ENCODE measurements around the gene AP4B1.
"Not testable (repeated sequence)": the region's sequence is repeated elsewhere in the genome, so short reads cannot be mapped to it uniquely, and the experiment has no call there.

Gene AP4B1

DNA sequence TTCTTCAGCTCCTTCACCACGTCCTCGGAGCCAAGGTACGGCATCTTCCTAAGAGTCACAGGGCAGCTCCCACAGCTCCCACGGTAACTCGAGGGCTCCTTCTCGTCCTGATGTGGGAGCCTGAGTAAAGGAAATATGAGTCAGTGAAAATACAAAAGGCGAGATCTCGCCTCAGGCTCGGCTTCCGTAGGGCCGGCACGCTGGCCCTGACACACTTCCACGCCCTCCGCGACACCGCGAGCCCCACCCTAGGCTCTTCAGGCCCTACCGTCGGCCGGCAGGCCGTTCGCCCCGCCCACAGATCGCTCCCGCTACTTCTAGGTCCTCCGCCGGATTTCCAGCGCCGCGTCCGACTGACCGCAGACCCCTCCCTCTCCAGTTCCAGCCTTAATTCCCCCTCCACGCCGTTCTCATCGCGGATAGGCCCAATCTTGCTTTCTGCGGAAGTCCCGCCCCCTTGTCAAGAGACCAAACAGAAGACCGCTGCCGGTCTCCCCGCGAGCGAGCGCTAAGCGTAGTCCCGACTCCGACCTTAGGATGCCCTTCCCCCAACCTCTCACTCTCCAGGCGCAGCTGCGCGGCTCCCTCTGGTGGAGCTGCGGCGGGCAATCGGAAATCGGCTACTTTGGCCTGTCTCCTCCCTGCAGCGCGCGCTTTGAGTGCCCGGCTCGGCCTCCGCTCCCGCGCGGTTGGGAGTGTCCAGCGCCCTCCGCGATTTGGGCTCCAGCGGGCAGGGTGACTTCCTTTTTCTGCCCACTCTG lies at the start of gene AP4B1, which contains the start of gene DCLRE1B:
AP4B1 (minus strand) TSS at position 126 of the 761 bp plus-strand sequence; CDS start at position 44, 82 bp downstream.
DCLRE1B (plus strand) TSS at position 653 of the 761 bp plus-strand sequence. CDS start 261 bp downstream, outside the sequence.
- peak; percentile 100 for DNase-seq (ENCODE audit: low read depth)

DNA sequence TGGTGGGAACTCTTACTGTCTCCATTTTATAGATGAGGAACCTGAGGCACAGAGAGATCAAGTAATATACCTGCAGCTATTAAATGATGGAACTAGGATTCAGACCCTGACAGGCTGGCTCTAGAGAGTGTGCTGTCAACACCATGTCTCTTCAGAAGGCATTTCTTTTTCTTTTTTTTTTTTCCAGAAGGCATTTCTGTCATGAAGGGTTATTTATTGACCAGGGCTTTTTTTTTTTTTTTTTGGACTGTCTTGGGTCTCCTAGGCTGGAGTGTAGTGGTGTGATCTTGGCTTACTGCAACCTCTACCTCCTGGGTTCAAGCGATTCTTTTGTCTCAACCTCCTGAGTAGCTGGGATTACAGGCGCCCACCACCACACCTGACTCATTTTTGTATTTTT lies 47.1 kb upstream of the AP4B1 start:
- DNase-seq (ENCODE audit: low read depth) = no peak

DNA sequence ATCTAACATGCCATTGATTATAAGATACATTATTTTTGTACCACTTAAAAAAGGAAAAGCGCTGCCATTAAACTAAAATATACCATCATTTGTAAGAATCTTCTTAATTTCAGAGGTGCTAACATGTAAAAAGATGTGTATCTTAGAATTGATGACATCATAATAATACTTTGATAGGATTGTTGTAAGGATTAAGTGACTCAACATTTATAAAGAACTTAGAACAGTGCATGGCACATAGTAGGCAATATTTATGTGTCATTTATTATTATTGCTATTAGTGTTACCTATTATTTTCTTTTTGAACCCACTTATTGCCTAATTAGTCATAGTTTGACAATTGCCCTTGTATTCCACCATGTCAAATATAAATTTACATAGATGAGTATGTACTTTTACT lies 46.3 kb upstream of the AP4B1 start:
- no peak for DNase-seq (ENCODE audit: low read depth)

DNA sequence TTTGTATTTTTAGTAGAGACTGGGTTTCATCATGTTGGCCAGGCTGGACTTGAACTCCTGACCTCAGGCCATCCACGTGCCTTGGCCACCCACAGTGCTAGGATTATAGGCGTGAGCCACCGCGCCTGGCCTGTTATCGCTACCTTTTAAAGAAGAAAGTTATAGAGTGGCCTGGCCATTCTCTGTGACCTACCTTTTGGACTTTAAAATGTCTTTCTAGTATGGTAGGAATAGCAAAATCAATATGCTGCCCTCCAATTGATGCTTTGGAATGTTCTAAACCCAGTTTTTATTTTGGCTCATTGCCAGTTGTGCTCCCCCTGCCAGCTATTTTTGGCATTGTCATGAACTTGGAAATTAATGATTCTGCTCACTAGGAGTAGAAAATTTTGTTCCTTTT lies 44.4 kb upstream of the AP4B1 start:
- DNase-seq (ENCODE audit: low read depth) = no peak

DNA sequence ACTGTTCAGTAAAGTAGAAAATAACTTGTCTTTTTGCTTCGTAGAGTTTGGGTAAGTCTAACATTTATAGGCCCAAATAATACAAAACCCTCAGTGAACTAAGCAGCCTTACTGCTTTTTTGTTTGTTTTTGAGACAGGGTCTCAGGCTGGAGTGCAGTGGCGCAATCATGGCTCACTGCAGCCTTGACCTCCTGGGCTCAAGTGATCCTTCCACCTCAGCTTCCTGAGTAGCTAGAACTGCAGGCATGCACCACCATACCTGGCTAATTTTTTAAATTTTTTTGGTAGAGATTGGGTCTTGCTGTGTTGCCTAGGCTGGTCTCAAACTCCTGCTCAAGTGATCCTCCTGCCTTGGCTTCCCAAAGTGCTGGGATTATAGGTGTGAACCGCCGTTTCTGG lies 43.6 kb upstream of the AP4B1 start:
- DNase-seq (ENCODE audit: low read depth) = not testable (repeated sequence)

DNA sequence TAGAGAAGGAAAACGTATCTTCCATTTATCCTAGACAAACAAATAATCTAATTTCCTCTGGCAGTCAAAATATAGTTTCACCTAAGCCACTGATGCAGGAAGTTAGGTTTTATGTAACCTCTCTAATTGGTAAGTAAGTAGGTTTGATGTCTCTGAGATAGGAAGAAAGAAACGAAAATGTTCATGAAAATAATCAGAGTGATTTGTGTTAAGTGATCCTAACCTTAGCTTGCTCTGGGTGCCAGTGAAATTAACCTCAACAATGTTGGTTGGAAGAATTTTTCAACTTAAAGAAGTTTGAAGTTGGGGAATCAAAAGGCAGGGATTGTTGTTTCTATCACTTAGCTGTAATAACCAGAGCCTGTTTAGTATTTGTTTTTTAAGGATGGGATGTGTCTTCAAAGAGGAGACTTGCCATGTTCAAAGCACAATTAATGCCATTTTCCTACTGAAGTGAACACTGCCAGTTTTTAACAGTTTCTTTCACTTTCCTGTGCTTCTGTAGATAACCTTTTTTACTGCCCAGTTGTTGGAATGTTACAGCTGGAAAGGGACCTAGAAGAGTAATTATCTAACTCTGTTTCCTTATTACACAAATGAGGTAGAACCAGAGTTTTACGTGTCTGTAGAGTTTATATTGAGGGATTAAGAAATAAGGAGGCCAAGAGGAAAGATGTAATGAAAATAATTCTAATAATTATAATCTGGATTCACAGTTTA lies 42.9 kb upstream of the AP4B1 start:
- no peak for DNase-seq (ENCODE audit: low read depth)

DNA sequence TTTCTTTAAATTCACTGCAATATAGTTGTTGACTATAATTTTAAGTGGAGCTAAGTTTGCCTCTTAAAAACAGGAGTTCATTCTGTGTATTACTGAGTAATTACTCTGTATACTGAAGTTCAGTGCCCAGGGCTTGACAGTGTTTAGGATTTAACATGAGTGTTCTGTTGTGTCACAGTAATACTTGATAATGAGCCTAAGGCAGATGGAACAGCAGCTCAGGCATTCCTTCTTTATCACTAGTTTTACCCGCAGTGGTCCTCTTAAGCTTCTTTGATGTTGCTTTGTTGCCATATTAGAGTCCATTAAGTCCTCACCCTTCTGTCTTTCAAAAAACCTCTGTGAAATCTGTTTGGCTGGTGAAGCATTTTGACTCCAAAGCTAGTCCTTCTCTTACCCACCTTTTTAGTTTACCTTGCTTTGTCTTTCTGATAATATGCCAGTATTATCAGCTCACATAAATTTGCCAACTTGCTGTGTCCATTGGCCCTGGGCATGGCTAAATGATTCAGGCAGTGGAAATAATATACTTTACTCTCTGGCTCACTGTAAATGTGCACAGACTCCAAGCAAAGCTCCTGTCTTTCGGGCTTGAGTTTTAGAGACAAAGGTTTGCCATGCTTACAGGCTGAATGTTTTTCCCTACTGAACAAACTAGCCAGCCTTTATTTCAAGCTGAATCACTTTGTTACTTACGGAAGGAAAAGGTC lies 42.2 kb upstream of the AP4B1 start:
- no peak for DNase-seq (ENCODE audit: low read depth)

DNA sequence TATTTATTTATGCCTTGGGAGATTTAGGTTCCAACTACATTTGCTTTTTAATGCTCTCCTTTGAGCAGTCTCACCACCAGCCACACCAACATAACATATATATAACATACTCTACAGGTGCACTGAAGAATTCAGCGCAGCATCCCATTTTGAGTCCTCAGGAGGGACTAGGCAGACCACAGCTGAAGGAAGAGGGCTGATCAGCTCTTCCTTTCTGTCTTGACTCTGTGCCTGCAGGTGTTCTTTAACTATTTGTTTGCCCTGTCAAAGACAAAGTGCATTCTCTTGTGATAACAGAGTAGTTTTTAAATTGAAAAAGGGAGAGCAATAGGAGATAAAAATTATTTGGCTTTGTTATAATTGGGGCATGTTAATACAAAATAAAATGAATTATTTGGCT lies 41.5 kb upstream of the AP4B1 start:
- no peak for DNase-seq (ENCODE audit: low read depth)

DNA sequence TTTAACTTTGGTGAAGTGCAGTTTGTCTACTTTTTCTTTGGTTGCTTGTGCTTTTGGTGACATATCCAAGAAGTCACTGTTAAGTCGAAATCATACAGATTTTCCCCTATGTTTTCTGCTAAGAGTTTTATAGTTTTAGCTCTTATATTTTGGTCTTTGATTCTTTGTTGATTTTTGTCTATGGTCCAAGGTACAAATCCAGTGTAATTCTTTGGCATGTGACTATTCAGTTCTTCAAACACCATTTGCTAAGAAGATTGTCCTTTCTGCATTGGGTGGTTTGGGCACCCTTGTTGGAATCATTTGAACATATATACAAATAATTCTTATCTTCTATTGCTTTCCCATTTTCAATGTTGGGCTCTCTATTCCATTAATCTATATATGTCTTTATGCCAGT lies 40.7 kb upstream of the AP4B1 start:
- DNase-seq (ENCODE audit: low read depth) = no peak

DNA sequence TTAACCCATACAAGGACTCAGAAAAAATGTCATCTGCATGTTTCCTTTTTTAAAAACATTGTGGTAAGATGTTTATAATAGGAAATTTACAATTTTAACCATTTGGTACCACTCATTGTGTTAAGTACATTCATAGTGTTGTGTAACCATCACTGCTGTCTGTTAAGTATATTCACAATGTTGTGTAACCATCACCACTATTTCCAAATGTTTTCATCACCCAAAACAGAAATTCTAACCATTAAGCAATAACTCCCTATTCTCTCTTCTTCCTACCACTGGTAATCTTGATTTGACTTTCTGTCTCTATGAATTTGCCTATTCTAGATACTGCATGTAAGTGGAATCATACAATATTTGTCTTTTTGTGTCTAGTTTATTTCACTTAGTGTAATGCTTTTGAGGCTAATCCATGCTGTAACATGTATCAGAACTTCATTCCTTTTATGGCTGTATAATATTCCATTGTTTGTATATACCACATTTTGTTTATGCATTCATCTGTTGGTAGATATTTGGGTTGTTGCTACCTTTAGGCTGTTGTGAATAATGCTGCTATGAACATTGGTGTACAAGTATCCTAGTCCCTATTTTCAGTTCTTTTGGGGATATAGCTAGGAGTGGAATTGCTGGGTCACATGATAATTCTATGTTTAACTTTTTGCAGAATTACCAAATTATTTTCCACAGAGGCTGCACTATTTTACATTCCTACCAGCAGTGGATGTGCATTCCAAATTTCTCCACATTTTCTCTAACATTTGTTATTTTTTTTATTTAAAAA lies 38.6 kb upstream of the AP4B1 start:
- DNase-seq (ENCODE audit: low read depth) = no peak

DNA sequence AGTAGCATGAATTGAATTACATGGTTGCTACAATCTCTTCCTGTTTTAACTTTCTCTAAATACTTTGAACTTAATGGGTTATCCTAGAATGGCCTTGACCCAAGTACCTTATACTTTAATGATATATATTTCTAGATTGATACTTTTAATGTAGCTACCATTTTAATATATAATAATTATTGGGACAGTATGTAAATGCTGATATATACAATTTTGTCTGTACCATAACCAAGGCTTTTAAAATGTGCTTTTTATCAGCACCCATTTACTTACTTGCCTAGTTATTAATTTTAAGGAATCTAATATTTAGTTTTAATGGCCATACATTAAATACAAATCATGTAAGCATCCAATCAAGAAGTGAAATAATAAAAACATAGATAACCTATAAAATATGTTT lies 37.9 kb upstream of the AP4B1 start:
- no peak for DNase-seq (ENCODE audit: low read depth)

DNA sequence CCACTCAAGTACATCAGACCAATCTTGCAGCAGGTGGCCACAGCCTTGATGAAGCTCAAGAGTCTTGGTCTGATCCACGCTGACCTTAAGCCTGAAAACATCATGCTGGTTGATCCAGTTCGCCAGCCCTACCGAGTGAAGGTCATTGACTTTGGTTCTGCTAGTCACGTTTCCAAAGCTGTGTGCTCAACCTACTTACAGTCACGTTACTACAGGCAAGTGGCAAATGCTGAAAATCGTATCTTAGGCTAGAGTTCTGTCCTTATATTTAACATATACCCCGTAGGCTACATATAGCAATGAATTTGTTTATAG lies 36.6 kb upstream of the AP4B1 start:
- no peak for DNase-seq (ENCODE audit: low read depth)

DNA sequence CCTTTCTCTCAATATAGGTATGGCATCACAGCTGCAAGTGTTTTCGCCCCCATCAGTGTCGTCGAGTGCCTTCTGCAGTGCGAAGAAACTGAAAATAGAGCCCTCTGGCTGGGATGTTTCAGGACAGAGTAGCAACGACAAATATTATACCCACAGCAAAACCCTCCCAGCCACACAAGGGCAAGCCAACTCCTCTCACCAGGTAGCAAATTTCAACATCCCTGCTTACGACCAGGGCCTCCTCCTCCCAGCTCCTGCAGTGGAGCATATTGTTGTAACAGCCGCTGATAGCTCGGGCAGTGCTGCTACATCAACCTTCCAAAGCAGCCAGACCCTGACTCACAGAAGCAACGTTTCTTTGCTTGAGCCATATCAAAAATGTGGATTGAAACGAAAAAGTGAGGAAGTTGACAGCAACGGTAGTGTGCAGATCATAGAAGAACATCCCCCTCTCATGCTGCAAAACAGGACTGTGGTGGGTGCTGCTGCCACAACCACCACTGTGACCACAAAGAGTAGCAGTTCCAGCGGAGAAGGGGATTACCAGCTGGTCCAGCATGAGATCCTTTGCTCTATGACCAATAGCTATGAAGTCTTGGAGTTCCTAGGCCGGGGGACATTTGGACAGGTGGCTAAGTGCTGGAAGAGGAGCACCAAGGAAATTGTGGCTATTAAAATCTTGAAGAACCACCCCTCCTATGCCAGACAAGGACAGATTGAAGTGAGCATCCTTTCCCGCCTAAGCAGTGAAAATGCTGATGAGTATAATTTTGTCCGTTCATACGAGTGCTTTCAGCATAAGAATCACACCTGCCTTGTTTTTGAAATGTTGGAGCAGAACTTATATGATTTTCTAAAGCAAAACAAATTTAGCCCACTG lies 36.0 kb upstream of the AP4B1 start:
- DNase-seq (ENCODE audit: low read depth) = no peak

DNA sequence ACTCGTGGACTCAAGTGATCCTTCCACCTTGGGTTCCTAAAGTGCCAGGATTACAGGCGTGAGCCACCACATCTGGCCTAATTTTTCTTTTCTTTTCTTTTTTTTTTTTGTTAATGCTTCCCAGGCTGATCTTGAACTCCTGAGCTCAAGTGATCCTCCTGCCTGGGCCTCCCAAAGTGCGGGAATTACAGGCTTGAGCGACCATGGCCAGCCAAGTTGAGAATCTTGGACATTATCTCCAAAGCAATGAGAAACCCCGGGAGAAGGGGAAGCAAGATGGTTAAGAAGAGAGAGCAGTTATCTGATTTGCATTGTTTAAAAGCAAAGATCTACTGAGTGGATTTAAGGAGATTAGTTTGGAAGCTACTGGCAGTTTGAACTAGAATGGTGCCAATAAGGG lies 33.6 kb upstream of the AP4B1 start:
- DNase-seq (ENCODE audit: low read depth) = no peak

DNA sequence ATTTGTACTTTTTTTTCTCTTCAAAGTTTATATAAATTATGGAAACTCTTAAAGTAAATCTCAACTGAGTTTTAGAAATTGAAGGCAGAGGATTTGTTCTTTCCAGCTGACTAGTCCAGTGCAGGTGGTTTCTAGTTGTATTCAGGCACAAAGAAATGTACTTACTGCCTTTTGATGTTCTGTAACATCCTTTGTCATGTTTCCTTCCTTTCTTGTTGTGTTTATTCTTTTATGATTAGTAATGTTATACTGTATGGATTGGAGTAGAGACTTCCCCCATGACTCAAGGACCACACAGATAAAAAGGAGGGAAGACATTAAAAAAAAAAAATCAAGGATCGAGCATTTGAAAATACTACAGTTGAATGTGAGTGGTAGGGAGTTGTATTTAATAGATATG lies 32.5 kb upstream of the AP4B1 start:
- no peak for DNase-seq (ENCODE audit: low read depth)

DNA sequence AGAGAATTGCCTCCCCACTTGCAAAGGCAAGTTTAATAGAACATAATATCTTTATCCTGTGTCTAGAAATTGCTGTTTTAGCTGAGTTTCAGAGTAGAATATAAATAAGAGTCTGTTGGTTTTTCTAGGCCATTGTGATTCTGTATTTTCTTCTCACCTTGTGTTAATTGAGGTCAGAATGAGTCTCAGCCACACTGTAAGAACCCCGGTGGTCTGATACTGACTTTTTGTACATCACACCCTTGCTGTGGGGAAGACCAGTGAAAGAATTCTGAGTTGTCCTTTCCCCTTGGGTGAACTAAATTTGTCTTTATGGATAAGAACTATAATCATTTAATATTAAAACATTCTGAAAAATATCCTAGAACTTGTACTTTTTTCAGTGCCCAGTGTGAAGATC lies 31.4 kb upstream of the AP4B1 start:
- DNase-seq (ENCODE audit: low read depth) = no peak

DNA sequence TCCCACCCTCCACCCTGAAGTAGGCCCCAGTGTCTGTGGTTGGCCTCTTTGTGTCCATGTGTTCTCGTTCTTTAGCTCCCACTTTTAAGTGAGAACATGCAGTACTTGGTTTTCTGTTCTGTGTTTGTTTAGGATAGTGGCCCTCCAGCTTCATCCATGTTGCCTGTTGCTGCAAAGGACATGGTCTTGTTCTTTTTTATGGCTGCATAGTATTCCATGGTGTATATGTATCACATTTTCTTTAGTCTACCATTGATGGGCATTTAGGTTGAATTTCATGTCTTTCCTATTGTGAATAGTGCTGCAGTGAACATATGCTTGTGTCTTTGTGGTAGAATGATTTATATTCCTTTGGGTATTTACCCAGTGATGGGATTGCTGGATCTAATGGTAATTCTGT lies 30.6 kb upstream of the AP4B1 start:
- DNase-seq (ENCODE audit: low read depth) = no peak

DNA sequence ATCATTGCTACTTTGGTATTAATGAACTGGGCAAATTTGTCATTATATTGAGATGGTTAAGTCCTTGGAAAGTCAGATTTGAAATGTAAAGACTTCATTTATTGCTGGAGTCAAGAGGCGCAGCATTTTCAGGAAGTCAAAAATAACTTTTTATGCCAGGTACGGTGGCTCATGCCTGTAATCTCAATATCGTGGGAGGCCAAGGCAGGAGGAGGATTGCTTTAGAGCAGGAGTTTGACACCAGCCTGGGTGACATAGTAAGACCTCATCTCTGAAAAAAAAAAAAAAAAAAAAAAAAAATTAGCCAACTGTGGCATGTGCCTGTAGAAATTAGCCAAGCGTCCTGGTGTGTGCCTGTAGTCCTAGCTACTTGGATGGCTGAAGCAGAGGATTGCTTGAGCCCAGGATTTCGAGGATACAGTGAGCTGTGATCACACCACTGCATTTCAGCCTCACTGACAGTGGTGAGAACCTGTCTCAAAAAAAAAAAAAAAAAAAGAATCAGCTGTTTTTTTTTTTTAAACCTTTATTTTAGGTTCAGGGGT lies 30.0 kb upstream of the AP4B1 start:
- no peak for DNase-seq (ENCODE audit: low read depth)

DNA sequence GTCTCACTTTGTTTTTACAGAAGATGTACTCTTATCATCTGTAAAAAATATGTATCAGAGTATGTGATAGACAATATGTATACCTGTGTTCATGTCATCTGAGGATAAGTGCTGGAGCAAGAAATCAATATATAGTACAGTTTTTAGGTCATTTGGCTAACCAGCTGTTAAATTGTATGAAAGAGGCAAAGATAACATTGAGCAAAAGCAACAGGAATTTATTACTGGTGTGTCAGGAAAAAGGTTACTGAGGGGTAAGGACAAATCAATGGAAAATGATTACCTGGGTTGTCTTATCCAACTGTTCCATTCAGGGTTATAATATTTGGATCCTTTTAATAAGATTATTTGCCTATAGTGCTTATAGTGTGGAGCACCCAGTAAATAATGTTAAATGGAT lies 29.4 kb upstream of the AP4B1 start:
- DNase-seq (ENCODE audit: low read depth) = no peak

DNA sequence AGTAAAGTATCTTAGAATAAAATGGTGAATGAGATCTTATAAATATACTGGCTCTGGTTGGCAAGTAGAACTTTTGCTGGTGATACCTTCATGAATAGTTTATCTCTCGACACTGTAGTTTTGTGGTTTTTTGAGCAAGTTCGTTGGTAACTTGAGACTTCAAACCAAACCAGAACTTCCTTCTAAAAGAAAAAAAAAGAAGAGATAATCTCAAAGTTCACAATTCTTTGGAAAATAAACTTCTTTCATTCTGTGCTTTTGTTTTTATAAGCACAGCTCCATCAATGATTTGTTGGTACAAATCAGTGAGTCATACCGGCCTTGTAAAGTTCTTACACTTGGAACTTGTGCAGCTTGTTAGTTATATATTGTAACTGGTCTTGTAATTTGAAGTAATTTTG lies 26.9 kb upstream of the AP4B1 start:
- no peak for DNase-seq (ENCODE audit: low read depth)
